ENCODE data around the gene AKT1.
"Not testable (repeated sequence)": the region's sequence is repeated elsewhere in the genome, so short reads cannot be mapped to it uniquely, and the experiment has no call there.

AKT1 gene

DNA sequence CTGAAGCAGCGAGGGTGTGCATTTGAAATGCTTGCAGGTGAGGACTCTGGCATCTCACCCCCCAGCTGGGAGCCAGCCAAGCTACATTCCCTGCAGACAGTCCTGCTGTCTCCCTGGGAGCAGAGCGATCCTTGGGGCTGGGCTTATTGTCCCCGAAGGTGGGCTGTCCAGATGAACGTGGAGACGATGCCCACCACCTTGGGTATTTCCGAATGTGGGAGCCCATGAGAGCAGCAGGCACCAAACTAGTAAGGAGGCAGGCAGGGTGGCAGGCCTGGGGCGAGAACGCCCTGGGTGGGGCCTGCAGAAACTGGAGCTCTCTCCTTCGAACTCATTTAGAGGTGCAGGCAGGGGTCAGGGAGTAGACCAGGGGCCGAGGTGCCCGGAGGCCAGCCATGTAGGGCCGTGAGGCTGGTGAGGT is 23.8 kb upstream of the AKT1 start:
- ChIA-PET CTCF (interaction anchor here (1.6 to 1.9 kb wide), 2 partner anchors 49 to 51 kb away, joined by 7 read pairs; no protein-coding TSS in a partner anchor), POLR2A (no interaction called here)
- TF ChIP-seq, protein P1, sequence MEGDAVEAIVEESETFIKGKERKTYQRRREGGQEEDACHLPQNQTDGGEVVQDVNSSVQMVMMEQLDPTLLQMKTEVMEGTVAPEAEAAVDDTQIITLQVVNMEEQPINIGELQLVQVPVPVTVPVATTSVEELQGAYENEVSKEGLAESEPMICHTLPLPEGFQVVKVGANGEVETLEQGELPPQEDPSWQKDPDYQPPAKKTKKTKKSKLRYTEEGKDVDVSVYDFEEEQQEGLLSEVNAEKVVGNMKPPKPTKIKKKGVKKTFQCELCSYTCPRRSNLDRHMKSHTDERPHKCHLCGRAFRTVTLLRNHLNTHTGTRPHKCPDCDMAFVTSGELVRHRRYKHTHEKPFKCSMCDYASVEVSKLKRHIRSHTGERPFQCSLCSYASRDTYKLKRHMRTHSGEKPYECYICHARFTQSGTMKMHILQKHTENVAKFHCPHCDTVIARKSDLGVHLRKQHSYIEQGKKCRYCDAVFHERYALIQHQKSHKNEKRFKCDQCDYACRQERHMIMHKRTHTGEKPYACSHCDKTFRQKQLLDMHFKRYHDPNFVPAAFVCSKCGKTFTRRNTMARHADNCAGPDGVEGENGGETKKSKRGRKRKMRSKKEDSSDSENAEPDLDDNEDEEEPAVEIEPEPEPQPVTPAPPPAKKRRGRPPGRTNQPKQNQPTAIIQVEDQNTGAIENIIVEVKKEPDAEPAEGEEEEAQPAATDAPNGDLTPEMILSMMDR (IDR thresholded peaks at IDR 0.05; ENCODE audit: control extremely low read depth, extremely low read depth, low read depth, missing control alignments), result no peak
- no peak for DNase-seq (ENCODE audit: extremely low spot score)

DNA sequence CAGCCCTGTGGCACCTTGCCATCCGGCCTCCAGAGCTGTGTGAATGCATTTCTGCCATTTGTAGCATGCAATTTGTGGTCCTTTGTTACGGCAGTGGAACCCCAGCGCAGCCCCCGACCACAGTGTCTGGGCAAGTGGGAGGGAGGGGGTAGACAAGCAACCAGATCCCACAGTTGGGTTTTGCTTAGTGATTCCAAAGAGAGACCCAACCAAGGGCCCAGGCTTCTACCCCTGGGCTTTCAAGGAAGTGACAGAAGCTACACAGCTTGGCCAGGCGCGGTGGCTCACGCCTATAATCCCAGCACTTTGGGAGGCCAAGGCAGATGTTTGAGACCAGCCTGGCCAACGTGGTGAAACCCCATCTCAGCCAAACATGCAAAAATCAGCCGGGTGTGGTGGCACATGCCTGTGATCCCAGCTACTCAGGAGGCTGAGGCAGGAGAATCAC is 23.2 kb upstream of the AKT1 start:
- CTCF ChIA-PET, result interaction anchor here (1.6 to 1.9 kb wide), 2 partner anchors 48 to 50 kb away, joined by 7 read pairs; no protein-coding TSS in a partner anchor

DNA sequence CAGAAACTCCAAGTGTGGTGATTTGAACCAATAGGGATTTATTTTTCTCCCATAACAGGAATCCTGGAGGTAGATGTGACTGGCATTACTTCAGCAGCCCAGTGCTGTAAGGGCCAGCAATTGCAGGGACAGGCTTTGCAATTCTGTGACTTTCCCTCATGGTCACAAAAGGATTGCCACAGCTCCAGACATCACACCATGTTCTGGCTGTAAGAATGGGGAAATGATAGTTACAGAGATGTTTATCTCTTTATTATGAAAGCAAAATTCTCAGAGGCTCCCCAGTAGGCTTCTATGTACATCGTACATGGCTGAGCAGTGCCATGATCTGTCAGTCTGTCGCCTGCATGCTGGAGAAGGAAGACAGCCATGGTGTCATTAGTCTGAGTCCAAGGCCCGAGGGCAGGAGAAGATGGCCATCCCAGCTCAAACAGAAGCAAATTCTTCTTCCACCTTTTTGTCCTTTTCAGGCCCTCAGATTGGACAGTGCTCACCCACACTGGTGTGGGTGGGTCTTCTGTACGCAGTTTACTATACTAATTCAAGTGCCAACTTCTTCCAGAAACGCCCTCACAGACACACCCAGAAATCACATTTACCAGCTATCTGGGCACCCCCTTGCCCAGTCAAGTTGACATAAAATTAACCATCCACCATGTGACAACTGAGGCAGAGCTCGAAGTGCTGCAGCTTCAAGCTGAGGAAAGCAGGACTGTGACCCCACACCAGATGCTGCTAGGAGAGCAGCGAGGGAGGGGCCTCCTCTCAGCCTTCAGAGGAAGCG is 22.6 kb upstream of the AKT1 start:
- TF ChIP-seq, protein P1 (IDR thresholded peaks at IDR 0.05; ENCODE audit: control extremely low read depth, extremely low read depth, low read depth, missing control alignments), result no peak
- DNase-seq (ENCODE audit: extremely low spot score), result no peak
- ChIA-PET CTCF (interaction anchor here (1.6 to 1.9 kb wide), 2 partner anchors 48 to 50 kb away, joined by 7 read pairs; no protein-coding TSS in a partner anchor), POLR2A (no interaction called here)

More for the DNA sequence above, 23.2 kb upstream of the AKT1 start:
- DNase-seq (ENCODE audit: extremely low spot score), result no peak
- POLR2A ChIA-PET, result no interaction called here
- TF ChIP-seq, protein P1 (IDR thresholded peaks at IDR 0.05; ENCODE audit: control extremely low read depth, extremely low read depth, low read depth, missing control alignments), result no peak

DNA sequence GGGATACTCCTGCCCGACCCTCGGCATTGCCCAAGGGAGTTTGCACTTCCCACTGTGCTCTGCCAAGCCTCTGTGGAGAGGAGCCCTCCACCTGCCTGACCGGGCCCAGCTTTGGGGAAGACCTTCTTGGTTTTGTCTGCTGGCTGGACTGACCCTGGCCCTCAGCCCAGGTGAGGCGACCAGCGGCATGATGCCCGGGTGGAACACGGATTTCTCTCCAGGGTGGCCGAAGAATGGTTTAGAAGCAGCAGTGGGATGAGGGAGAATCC is 21.0 kb upstream of the AKT1 start:
- TF ChIP-seq, protein P1 (IDR thresholded peaks at IDR 0.05; ENCODE audit: control extremely low read depth, extremely low read depth, low read depth, missing control alignments), result no peak
- POLR2A ChIA-PET, result no interaction called here
- CTCF ChIA-PET, result no interaction called here
- no peak for DNase-seq (ENCODE audit: extremely low spot score)

DNA sequence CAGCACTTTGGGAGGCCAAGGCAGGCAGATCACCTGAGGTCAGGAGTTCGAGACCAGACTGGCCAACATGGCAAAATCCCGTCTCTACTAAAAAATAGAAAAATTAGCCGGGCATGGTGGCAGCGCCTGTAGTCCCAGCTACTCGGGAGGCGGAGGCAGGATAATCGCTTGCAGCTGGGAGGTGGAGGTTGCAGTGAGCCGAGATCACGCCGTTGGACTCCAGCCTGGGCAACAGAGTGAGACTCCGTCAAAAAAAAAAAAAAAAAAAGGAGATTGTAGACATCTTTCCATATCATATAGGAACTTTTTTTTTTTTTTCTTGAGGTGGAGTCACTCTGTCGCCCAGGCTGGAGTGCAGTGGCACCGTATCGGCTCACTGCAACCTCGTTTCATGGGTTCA is 19.2 kb upstream of the AKT1 start:
- DNase-seq (ENCODE audit: extremely low spot score); POLR2A ChIA-PET: not testable (repeated sequence)
- CTCF ChIA-PET, result interaction anchor here (1.8 kb wide), 1 partner anchor 11 kb away, joined by 4 read pairs; no protein-coding TSS in a partner anchor

DNA sequence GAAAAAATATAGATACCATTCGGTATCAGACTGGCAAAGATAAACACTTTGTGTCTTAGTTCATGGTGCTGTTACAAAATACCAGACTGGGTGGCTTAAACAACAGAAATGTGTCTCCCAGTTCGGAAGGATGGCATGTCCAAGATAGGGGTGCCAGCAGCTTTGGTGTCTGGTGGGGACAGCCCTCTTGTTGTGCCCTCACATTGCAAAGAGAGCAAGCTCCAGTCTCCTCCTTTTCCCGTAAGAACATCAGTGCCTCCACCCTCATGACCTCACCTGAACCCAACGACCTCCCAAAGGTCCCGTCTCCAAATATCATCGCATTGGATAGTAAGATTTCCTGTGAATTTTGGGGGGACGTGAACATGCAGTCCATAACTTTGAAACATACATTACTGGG is 17.7 kb upstream of the AKT1 start:
- CTCF ChIA-PET, result interaction anchor here (1.4 to 1.8 kb wide), 2 partner anchors 13 to 44 kb away, joined by 4 to 6 read pairs; no protein-coding TSS in a partner anchor
- TF ChIP-seq, protein P1 (IDR thresholded peaks at IDR 0.05; ENCODE audit: control extremely low read depth, extremely low read depth, low read depth, missing control alignments), result no peak
- POLR2A ChIA-PET, result interaction anchor here (0.5 kb wide), 1 partner anchor 1881 kb away, joined by 4 read pairs; no protein-coding TSS in a partner anchor
- no peak for DNase-seq (ENCODE audit: extremely low spot score)

DNA sequence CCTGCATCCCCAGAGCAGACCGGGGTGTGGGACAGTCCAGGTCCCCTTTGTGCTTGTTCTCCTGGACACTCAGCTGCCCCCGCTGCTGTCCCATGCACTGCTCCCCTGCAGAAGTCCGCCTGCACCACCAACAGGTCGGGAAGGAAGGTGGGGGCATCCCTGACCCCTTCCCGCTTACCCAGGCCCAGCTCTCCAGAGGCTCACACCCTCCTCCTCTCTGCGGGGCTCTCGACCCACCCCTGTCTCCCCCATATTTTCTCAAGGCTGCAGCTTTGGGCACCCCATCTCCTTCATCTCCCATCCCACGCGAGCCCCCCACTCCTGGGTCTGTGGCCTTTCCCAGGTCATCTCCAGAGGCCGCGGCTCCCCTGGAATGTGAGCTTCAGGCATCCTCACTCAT is 14.8 kb upstream of the AKT1 start:
- POLR2A ChIA-PET, result no interaction called here

More for the DNA sequence above, 14.8 kb upstream of the AKT1 start:
- CTCF ChIA-PET, result interaction anchor here (1.3 kb wide), 1 partner anchor 16 kb away, joined by 3 read pairs; no protein-coding TSS in a partner anchor
- no peak for DNase-seq (ENCODE audit: extremely low spot score)
- TF ChIP-seq, protein P1 (IDR thresholded peaks at IDR 0.05; ENCODE audit: control extremely low read depth, extremely low read depth, low read depth, missing control alignments), result no peak

All from GM10248 (cell line).